ENCODE results near the gene CDK14. TPM values are rescaled to one million over a fixed set of nuclear protein-coding genes. Genes with fewer than 3 reads are reported as not detected.

Gene CDK14
- total and polyA plus RNA-seq, 10 of the 15 experiments (the other 5 are each of a cell fraction or from before 2014, with no cell fraction given), result 6.5 to 61.3 (median 24.2) TPM

DNA sequence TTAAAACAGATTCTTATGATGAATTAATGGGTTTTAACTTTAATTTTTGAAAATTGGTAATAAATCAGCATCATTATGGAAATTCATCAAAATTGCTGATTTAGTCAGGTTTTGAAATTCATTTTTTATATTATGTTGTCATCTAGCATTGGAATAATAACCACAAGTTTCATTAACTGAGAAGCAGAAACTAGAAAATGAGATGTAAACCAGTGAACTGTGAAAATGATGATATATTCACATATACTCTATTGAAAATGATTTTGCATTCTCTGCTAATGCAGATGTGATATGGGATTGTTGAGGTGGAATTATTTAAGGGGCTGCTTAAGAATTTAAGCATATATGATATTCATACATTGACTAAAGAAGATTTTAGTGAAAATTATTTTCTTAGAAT lies 352.0 kb downstream of the CDK14 start:
- peak; percentile 7 for FAIRE-seq
- ChIA-PET CTCF (no interaction called here), POLR2A (no interaction called here), RAD21 (ENCODE audit: unreplicated experiment) (no interaction called here), SMC1A (ENCODE audit: uncharacterized antibody, unreplicated experiment) (interaction anchor here (1.0 to 1.1 kb wide), 2 partner anchors 10 to 15 kb away, joined by 3 read pairs; no protein-coding TSS in a partner anchor)
- in situ Hi-C loops (cut with MboI), result no loop called here
- no peak for DNase-seq (ENCODE audit: low read depth, low spot score)
- ATAC-seq, result peak; percentile 54
- Histone ChIP-seq H3K9me3 (replicated peaks; ENCODE audit: control insufficient read depth, insufficient read depth, low read length) (no peaks in the 10 kb centered on the region), H3K4me2 (ENCODE audit: control insufficient read depth, insufficient read depth) (no peak overlapping the region), H3K4me3 (no peak overlapping the region), H3K4me1 (ENCODE audit: control insufficient read depth, insufficient read depth, low read length) (peaks cover 9% of the 10 kb centered on the region; the same call in 1 of the 2 replicates), H3K27ac (ENCODE audit: control insufficient read depth, insufficient read depth) (no peak overlapping the region), H3K79me2 (ENCODE audit: control insufficient read depth, insufficient read depth, low read length) (no peaks in the 10 kb centered on the region), H3K36me3 (ENCODE audit: control insufficient read depth in 2 of 2, insufficient read depth in 2 of 2, low read length in 1 of 2) (no peaks in the 10 kb centered on the region), H3K9ac (ENCODE audit: control insufficient read depth, insufficient read depth, low read length) (no peak overlapping the region), H3K27me3 (replicated peaks in 1 of 2; ENCODE audit: control insufficient read depth in 2 of 2, insufficient read depth in 2 of 2, low read length in 1 of 2) (no peaks in the 10 kb centered on the region), H2AFZ (ENCODE audit: control insufficient read depth, low read depth, low read length) (no peak overlapping the region), H4K20me1 (ENCODE audit: control insufficient read depth, insufficient read depth) (no peaks in the 10 kb centered on the region)
- BruUV-seq (replicated peaks), result no TSS peak
- intact Hi-C loops (cut with micrococcal nuclease; ENCODE audit: unreplicated experiment), result no loop called here
- TF ChIP-seq JUNB (IDR thresholded peaks at IDR 0.05), result peak; percentile 20; the same call in 1 of the 2 replicates
- no peak for TF ChIP-seq STAT1 (conservative IDR thresholded peaks at IDR 0.05)
- TF ChIP-seq RUNX3 (IDR thresholded peaks at IDR 0.05; ENCODE audit: low read length), result peak; percentile 51; the same call in 1 of the 2 replicates
- no peak for TF ChIP-seq IRF3 (IDR thresholded peaks at IDR 0.05)

DNA sequence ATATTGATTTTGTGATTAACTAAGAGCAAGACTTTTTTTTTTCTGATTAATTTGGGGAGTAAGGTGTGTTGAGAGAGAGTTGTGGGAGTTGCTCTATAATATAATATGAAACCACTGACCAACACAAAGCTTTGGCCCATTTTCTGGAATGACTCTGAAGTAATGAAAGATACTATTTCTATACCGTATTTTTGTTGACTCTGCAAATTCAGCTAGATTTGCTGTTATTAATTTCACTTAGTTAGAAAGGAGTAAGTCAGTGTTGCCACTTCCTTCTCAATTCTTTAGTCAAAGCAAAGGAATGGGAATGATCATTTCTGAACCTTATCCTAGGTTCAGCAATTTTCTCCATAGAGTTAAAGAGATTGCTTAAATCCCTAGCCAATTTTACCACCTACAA lies 355.1 kb downstream of the CDK14 start:
- POLR2A ChIA-PET, result no interaction called here

More for the DNA sequence above, 355.1 kb downstream of the CDK14 start:
- H3K9ac ChIP-seq (ENCODE audit: control insufficient read depth, insufficient read depth, low read length), result no peak overlapping the region
- FAIRE-seq, result no peak
- H3K36me3 ChIP-seq (ENCODE audit: control insufficient read depth in 2 of 2, insufficient read depth in 2 of 2, low read length in 1 of 2), result no peaks in the 10 kb centered on the region
- SMC1A ChIA-PET (ENCODE audit: uncharacterized antibody, unreplicated experiment), result interaction anchor here (1.6 kb wide), 1 partner anchor 35 kb away, joined by 4 read pairs; no protein-coding TSS in a partner anchor
- no peaks in the 10 kb centered on the region for H4K20me1 ChIP-seq (ENCODE audit: control insufficient read depth, insufficient read depth)
- TF ChIP-seq SUZ12 (IDR thresholded peaks at IDR 0.05; ENCODE audit: unreplicated experiment) (no peak), SIN3A (IDR thresholded peaks at IDR 0.05; ENCODE audit: low read depth, low read length) (no peak), HDGF (IDR thresholded peaks at IDR 0.05) (no peak), TAF1 (IDR thresholded peaks at IDR 0.05; ENCODE audit: borderline replicate concordance, low read depth, low read length) (no peak), BACH1 (IDR thresholded peaks at IDR 0.05; ENCODE audit: borderline replicate concordance) (no peak), CREB1 (IDR thresholded peaks at IDR 0.05; ENCODE audit: low read depth) (no peak), NFYA (IDR thresholded peaks at IDR 0.05; ENCODE audit: borderline replicate concordance, low read depth, low read length) (no peak)
- no TSS peak for BruUV-seq (replicated peaks)
- DNase-seq (ENCODE audit: low read depth, low spot score), result no peak
- no peak overlapping the region for H3K27ac ChIP-seq (ENCODE audit: control insufficient read depth, insufficient read depth)
- no peak overlapping the region for H2AFZ ChIP-seq (ENCODE audit: control insufficient read depth, low read depth, low read length)
- intact Hi-C loops (cut with micrococcal nuclease; ENCODE audit: unreplicated experiment) (no loop called here), in situ Hi-C loops (cut with MboI) (no loop called here)
- peaks cover 9% of the 10 kb centered on the region; the same call in 1 of the 2 replicates for H3K4me1 ChIP-seq (ENCODE audit: control insufficient read depth, insufficient read depth, low read length)
- WGBS (ENCODE audit: insufficient coverage, insufficient replicate concordance, low lambda C conversion rate, missing lambda C conversion rate), result 90% methylated on average over 1 of the region's 1 CpG
- H3K4me2 ChIP-seq (ENCODE audit: control insufficient read depth, insufficient read depth), result no peak overlapping the region
- no peaks in the 10 kb centered on the region for H3K27me3 ChIP-seq (replicated peaks in 1 of 2; ENCODE audit: control insufficient read depth in 2 of 2, insufficient read depth in 2 of 2, low read length in 1 of 2)
- no peak overlapping the region for H3K4me3 ChIP-seq
- no peaks in the 10 kb centered on the region for H3K79me2 ChIP-seq (ENCODE audit: control insufficient read depth, insufficient read depth, low read length)
- CTCF ChIA-PET, result interaction anchor here (2.2 kb wide), 1 partner anchor 23 kb away, joined by 5 read pairs; no protein-coding TSS in a partner anchor
- no peaks in the 10 kb centered on the region for H3K9me3 ChIP-seq (replicated peaks; ENCODE audit: control insufficient read depth, insufficient read depth, low read length)
- RAD21 ChIA-PET (ENCODE audit: unreplicated experiment), result no interaction called here
- ATAC-seq, result no peak

Measured in GM12878 (cell line).